Activated CD4-positive, alpha-beta T cell treated with anti-CD3 and anti-CD28 coated beads, Interleukin-2, amount 10 ng/mL, durations not matched to agents 24 days and 14 days (primary cell): Measurements from ENCODE around the gene SUGCT. TPM values are rescaled to one million over a fixed set of nuclear protein-coding genes. Genes with fewer than 3 reads are reported as not detected.

ENCODE experiments used
- DNase-seq: peaks from one replicate; pipeline ENCODE4 v3.0.0; 2022
- H3K27ac Mint-ChIP-seq: one replicate; pipeline ENCODE4 v1.8.0; 2022; ENCODE audit warnings: mild to moderate bottlenecking, mixed read lengths
- H3K27me3 Mint-ChIP-seq: one replicate; pipeline ENCODE4 v1.8.0; 2022; ENCODE audit warnings: mixed read lengths
- H3K36me3 Mint-ChIP-seq: one replicate; pipeline ENCODE4 v1.8.0; 2022; ENCODE audit warnings: low read depth, mild to moderate bottlenecking, mixed read lengths
- H3K4me1 Mint-ChIP-seq: one replicate; pipeline ENCODE4 v1.8.0; 2021; ENCODE audit warnings: mixed read lengths
- H3K4me3 Mint-ChIP-seq: one replicate; pipeline ENCODE4 v1.8.0; 2022; ENCODE audit warnings: mild to moderate bottlenecking, moderate library complexity, mixed read lengths
- H3K9me3 Mint-ChIP-seq: one replicate; pipeline ENCODE4 v1.8.0; 2021; ENCODE audit warnings: mixed read lengths
- intact Hi-C: fragments of 100-400 bp; cut with micrococcal nuclease; formaldehyde crosslinking; loops from one replicate; pipeline ENCODE4 v1.15.1; 2023
- total RNA-seq: library from RNA; stranded (reverse); gene quantifications from 2 replicates; pipeline ENCODE4 v1.2.3, GENCODE V29; 2022

Gene SUGCT
- total RNA-seq, 1 donor from 2014 or later = 0.91 TPM

GRCh38 chr7:40356871-40357709, 222.3 kb downstream of the SUGCT start:
- no peak overlapping the region for H3K27ac Mint-ChIP-seq
- no peaks in the 10 kb centered on the region for H3K4me1 Mint-ChIP-seq
- DNase-seq = no peak
- no peaks in the 10 kb centered on the region for H3K9me3 Mint-ChIP-seq
- H3K27me3 Mint-ChIP-seq = no peaks in the 10 kb centered on the region
- H3K36me3 Mint-ChIP-seq = no peaks in the 10 kb centered on the region
- H3K4me3 Mint-ChIP-seq = no peak overlapping the region
- intact Hi-C loops = no loop called here

GRCh38 chr7:40369641-40370277, 235.0 kb downstream of the SUGCT start:
- intact Hi-C loops = no loop called here
- DNase-seq = no peak
- H3K36me3 Mint-ChIP-seq = no peaks in the 10 kb centered on the region
- H3K9me3 Mint-ChIP-seq = peaks cover 5% of the 10 kb centered on the region
- no peak overlapping the region for H3K27ac Mint-ChIP-seq
- peaks cover 1% of the 10 kb centered on the region for H3K27me3 Mint-ChIP-seq
- no peak overlapping the region for H3K4me3 Mint-ChIP-seq
- no peaks in the 10 kb centered on the region for H3K4me1 Mint-ChIP-seq

GRCh38 chr7:40371806-40372440, 237.1 kb downstream of the SUGCT start:
- intact Hi-C loops = no loop called here
- Mint-ChIP-seq H3K9me3 (peaks cover 5% of the 10 kb centered on the region), H3K4me1 (no peaks in the 10 kb centered on the region), H3K27ac (no peak overlapping the region), H3K27me3 (peaks cover 1% of the 10 kb centered on the region), H3K36me3 (no peaks in the 10 kb centered on the region), H3K4me3 (no peak overlapping the region)
- DNase-seq = no peak

- no peak for DNase-seq
- Mint-ChIP-seq H3K36me3 (no peaks in the 10 kb centered on the region), H3K27me3 (peaks cover 1% of the 10 kb centered on the region), H3K9me3 (no peaks in the 10 kb centered on the region), H3K4me3 (no peak overlapping the region), H3K4me1 (no peaks in the 10 kb centered on the region), H3K27ac (no peak overlapping the region)
- intact Hi-C loops = no loop called here
These were observed 239.8 kb downstream of the SUGCT start for GRCh38 chr7:40374575-40374974.

- no peaks in the 10 kb centered on the region for H3K9me3 Mint-ChIP-seq
- no peak for DNase-seq
- H3K36me3 Mint-ChIP-seq = no peaks in the 10 kb centered on the region
- H3K4me1 Mint-ChIP-seq = no peaks in the 10 kb centered on the region
- H3K27ac Mint-ChIP-seq = no peak overlapping the region
- no peak overlapping the region for H3K4me3 Mint-ChIP-seq
- no peaks in the 10 kb centered on the region for H3K27me3 Mint-ChIP-seq
- intact Hi-C loops = no loop called here
These were observed 245.3 kb downstream of the SUGCT start for GRCh38 chr7:40380111-40380510.

GRCh38 chr7:40382145-40382544, 247.3 kb downstream of the SUGCT start:
- Mint-ChIP-seq H3K9me3 (no peaks in the 10 kb centered on the region), H3K4me3 (no peak overlapping the region), H3K27ac (no peak overlapping the region), H3K4me1 (no peaks in the 10 kb centered on the region), H3K36me3 (no peaks in the 10 kb centered on the region), H3K27me3 (no peaks in the 10 kb centered on the region)
- intact Hi-C loops = no loop called here
- DNase-seq = no peak

GRCh38 chr7:40393660-40394059, 258.9 kb downstream of the SUGCT start:
- intact Hi-C loops = no loop called here
- Mint-ChIP-seq H3K27me3 (no peaks in the 10 kb centered on the region), H3K36me3 (no peaks in the 10 kb centered on the region), H3K4me3 (no peak overlapping the region), H3K4me1 (no peaks in the 10 kb centered on the region), H3K9me3 (no peaks in the 10 kb centered on the region), H3K27ac (no peak overlapping the region)
- no peak for DNase-seq

GRCh38 chr7:40394400-40394799, 259.6 kb downstream of the SUGCT start:
- intact Hi-C loops = no loop called here
- no peaks in the 10 kb centered on the region for H3K36me3 Mint-ChIP-seq

GRCh38 chr7:40400525-40400924, 265.7 kb downstream of the SUGCT start:
- Mint-ChIP-seq H3K4me3 (no peak overlapping the region), H3K36me3 (no peaks in the 10 kb centered on the region), H3K9me3 (no peaks in the 10 kb centered on the region), H3K27me3 (no peaks in the 10 kb centered on the region), H3K27ac (no peak overlapping the region), H3K4me1 (no peaks in the 10 kb centered on the region)
- DNase-seq = no peak
- intact Hi-C loops = no loop called here

More at GRCh38 chr7:40394400-40394799, 259.6 kb downstream of the SUGCT start:
- H3K9me3 Mint-ChIP-seq = no peaks in the 10 kb centered on the region
- no peak for DNase-seq
- H3K4me1 Mint-ChIP-seq = no peaks in the 10 kb centered on the region
- H3K27ac Mint-ChIP-seq = no peak overlapping the region
- H3K4me3 Mint-ChIP-seq = no peak overlapping the region
- H3K27me3 Mint-ChIP-seq = no peaks in the 10 kb centered on the region

- Mint-ChIP-seq H3K27me3 (no peaks in the 10 kb centered on the region), H3K9me3 (no peaks in the 10 kb centered on the region), H3K36me3 (no peaks in the 10 kb centered on the region), H3K4me1 (no peaks in the 10 kb centered on the region), H3K4me3 (no peak overlapping the region), H3K27ac (no peak overlapping the region)
- intact Hi-C loops = no loop called here
- DNase-seq = no peak
These were observed 266.6 kb downstream of the SUGCT start for GRCh38 chr7:40401406-40401805.

GRCh38 chr7:40402661-40403060, 267.9 kb downstream of the SUGCT start:
- no peak overlapping the region for H3K4me3 Mint-ChIP-seq
- no peak overlapping the region for H3K27ac Mint-ChIP-seq
- intact Hi-C loops = no loop called here
- H3K4me1 Mint-ChIP-seq = no peaks in the 10 kb centered on the region
- H3K36me3 Mint-ChIP-seq = no peaks in the 10 kb centered on the region
- H3K9me3 Mint-ChIP-seq = no peaks in the 10 kb centered on the region
- DNase-seq = no peak
- no peaks in the 10 kb centered on the region for H3K27me3 Mint-ChIP-seq

- H3K4me1 Mint-ChIP-seq = no peaks in the 10 kb centered on the region
- no peak overlapping the region for H3K4me3 Mint-ChIP-seq
- no peak overlapping the region for H3K27ac Mint-ChIP-seq
- H3K36me3 Mint-ChIP-seq = no peaks in the 10 kb centered on the region
- no peaks in the 10 kb centered on the region for H3K9me3 Mint-ChIP-seq
- DNase-seq = no peak
- intact Hi-C loops = no loop called here
- no peaks in the 10 kb centered on the region for H3K27me3 Mint-ChIP-seq
These were observed 269.1 kb downstream of the SUGCT start for GRCh38 chr7:40403703-40404476.

GRCh38 chr7:40405991-40406390, 271.2 kb downstream of the SUGCT start:
- no peak overlapping the region for H3K27ac Mint-ChIP-seq
- no peaks in the 10 kb centered on the region for H3K36me3 Mint-ChIP-seq
- no peaks in the 10 kb centered on the region for H3K9me3 Mint-ChIP-seq
- DNase-seq = no peak
- H3K4me3 Mint-ChIP-seq = no peak overlapping the region
- intact Hi-C loops = no loop called here
- no peaks in the 10 kb centered on the region for H3K4me1 Mint-ChIP-seq
- H3K27me3 Mint-ChIP-seq = no peaks in the 10 kb centered on the region

- intact Hi-C loops = no loop called here
These were observed 277.5 kb downstream of the SUGCT start for GRCh38 chr7:40412323-40412722.

More at GRCh38 chr7:40412323-40412722, 277.5 kb downstream of the SUGCT start:
- H3K27me3 Mint-ChIP-seq = no peaks in the 10 kb centered on the region
- no peak overlapping the region for H3K27ac Mint-ChIP-seq
- no peak overlapping the region for H3K4me3 Mint-ChIP-seq
- H3K9me3 Mint-ChIP-seq = no peaks in the 10 kb centered on the region
- no peaks in the 10 kb centered on the region for H3K36me3 Mint-ChIP-seq
- no peaks in the 10 kb centered on the region for H3K4me1 Mint-ChIP-seq
- no peak for DNase-seq
